HG03095 (cell line): ENCODE results near the gene ADAMTS17.
"Not testable (repeated sequence)": the region's sequence is repeated elsewhere in the genome, so short reads cannot be mapped to it uniquely, and the experiment has no call there.

Experiments used
- ATAC-seq: cut with Tn5 transposase; IDR thresholded peaks from one replicate; pipeline ENCODE4 v1.9.1; 2021; ENCODE audit warnings: moderate library complexity; ENCODE audit not compliant: unreplicated experiment

The ADAMTS17 gene

GRCh38 chr15:100339999-100340398 is 1.8 kb downstream of the ADAMTS17 start:
- no peak for ATAC-seq

DNA sequence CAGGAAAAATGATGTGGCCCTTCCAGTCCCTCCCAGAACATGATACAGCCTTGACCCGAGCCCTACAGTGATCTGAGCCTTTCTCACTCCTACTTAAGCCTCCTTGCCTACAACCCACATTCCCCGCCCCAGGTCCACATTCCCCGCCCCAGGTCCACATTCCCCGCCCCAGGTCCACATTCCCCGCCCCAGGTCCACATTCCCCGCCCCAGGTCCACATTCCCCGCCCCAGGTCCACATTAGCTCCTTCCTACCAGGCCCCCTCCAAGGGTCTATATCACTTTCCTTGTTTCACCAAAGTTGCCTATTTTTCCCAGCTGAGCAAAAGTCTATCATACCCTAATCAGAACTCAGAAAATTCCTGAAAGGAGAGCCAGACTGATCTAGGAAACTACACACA is 2.3 kb downstream of the ADAMTS17 start:
- not testable (repeated sequence) for ATAC-seq

DNA sequence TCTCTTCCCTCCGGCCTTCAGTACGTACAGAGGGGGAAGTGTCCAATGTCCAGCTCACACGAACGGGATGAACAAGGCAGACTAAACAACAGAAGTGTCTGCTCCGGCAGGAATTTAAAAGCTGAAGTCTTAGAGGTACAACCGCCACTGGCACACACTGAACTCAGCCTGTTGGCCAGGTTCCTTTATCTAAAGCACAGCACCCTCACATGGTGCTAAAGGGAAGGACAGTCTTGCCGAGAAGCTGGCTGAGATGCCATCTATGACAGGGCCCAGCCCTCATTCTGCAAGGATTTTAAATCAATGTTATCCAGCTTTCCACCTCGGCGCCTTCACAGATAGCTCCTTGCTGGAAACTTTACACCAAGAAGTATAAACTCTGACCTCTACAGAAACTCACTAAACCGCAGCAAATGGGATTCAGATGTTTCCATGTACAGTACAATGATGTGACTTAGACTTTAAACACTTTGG is 2.8 kb downstream of the ADAMTS17 start:
- ATAC-seq, result no peak

- ATAC-seq, result no peak
These were observed 3.5 kb downstream of the ADAMTS17 start for GRCh38 chr15:100338247-100338646.

DNA sequence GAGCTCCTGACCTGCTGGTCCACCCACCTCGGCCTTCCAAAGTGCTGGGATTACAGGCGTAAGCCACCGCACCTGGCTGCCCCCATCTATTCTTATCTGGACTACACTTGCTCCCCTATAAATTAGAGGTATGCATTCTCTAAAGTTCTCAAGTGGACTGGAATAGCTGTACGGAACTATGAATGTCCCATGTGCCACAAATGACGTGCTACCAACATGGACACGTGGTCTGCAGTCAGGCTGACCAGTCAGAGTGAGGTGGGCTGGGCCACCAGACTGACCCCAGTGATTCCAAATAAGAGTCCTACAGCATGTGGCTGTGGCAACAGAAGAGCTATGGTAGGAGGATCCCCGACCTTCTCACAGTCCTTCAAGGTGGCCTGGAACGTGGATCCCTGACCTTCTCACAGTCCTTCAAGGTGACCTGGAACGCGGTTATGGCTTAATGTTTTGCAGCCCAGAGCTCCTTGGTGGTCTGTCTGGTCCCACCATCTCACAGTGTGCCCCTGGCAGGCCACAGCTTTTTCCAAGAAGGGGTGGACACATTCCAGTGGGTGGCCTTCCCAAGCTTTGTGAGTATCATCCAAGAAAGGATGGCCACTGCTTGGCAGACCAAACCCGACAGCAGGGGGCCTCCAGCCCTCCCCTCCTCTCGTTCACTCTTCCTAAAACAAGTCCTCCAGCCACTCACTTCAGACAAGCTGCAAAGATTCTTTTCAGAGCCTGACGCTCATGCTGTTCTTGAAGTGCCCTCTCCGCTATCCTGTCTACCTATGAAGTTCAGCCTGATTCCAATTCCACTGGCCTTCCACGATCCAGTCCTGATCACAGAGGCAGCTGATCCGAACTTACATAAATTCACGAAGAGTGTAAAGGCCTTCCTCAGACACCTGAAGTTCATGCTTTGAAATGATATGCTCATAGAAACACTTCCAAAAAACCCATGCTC is 4.4 kb downstream of the ADAMTS17 start:
- no peak for ATAC-seq

- no peak for ATAC-seq
These were observed 5.7 kb downstream of the ADAMTS17 start for GRCh38 chr15:100336061-100336460.

GRCh38 chr15:100335335-100335999 is 6.3 kb downstream of the ADAMTS17 start:
- no peak for ATAC-seq

DNA sequence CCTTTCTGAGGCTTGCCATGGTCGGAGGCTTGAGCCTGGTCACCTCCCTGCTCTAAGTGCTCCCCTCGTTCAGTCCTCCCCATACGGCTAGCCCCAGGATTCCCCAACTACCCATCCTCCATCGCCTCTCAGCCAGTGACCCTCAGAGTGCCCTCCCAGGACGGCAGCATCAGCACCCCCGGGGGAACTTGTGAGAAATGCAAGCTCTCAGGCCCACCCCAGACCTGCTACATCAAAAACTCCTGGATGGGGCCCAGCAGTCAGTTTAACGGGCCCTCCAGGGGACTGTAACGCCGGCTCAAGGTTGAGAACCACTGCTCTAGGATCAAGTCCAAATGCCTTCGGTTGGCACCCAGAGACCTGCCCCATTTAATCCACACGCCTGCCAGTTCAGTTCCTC is 6.9 kb downstream of the ADAMTS17 start:
- ATAC-seq, result no peak

DNA sequence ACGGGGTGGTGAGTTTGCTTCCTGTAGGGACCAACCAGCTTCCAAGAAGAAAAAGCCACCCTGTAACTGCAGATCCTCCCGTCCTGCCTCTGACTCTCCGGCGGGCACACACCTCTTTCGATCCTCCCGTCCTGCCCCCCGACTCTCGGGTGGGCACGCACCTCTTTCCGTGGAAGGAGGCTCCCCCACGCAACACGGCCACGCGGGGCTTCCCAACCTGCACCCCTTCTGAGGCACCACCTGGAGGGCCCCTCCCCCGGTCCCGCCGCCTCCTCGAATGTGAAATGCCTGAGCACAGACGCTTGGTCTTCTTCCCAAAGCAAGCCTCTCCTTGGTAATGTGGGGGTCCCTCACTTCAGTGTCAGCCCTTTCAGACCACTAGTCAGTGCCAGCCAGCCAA is 7.3 kb downstream of the ADAMTS17 start:
- ATAC-seq, result no peak

DNA sequence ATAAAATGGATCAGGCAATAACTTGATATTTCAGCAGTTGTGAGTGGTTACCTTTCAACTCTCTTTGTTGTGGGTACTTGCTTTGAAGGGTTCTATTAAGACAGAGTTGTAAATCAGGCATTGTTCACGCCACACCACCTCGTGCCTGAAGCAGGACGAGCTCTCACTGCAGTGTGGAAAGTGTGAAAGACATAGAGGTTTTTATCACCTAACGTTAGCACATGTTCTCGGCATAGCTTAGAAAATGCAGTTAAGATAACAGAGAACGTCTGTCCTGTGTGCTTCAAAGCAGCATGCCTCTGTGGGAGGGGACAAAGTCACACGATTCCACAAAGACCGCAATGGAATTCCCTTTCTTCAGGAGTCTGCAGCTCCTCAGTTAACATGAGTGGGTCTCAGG is 7.8 kb downstream of the ADAMTS17 start:
- ATAC-seq, result no peak

DNA sequence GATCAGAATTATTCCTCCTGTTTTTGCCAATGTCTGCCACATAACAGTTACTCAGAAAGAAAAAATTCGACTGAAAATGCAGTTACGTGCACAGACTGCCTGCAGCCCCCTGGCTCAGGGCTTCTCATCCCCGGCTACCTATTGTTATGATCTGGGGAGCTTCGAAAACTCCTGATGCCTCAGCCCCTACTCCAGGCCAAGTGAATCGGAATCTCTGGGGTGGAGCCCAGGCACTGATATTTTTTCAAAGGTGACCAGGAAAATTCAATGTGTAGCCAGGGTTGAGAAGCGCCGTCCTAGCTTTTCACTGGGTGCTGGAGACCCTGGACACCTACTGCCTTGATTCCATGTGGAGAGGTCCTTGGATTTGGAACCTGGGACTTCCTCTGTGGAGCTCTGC is 8.5 kb downstream of the ADAMTS17 start:
- no peak for ATAC-seq

- no peak for ATAC-seq
These were observed 9.1 kb downstream of the ADAMTS17 start for GRCh38 chr15:100332721-100333120.

GRCh38 chr15:100332231-100332630 is 9.5 kb downstream of the ADAMTS17 start:
- ATAC-seq, result no peak

- ATAC-seq, result no peak
These were observed 11.1 kb downstream of the ADAMTS17 start for GRCh38 chr15:100330629-100331215.

DNA sequence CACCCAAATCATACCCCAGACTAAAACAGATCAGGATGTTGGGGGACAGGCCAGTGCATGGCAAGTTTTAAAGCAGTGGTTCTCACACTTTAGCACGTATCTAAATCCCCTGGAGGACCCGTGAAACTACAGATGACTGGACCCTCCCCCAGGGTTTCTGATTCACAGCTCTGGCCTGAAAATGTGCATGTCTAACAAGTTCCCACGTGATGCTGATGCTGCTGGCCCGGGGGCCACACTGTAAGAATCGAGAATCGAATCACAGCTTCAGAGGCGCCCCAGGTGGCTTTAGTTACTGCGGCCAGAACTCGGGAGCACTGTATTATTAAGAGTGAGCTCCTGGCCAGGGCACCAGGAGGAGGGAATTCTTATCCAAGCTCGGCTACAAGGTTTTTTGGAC is 11.6 kb downstream of the ADAMTS17 start:
- no peak for ATAC-seq

GRCh38 chr15:100328796-100329195 is 13.0 kb downstream of the ADAMTS17 start:
- ATAC-seq, result no peak

- no peak for ATAC-seq
These were observed 22.9 kb downstream of the ADAMTS17 start for GRCh38 chr15:100318880-100319279.

- no peak for ATAC-seq
These were observed 26.9 kb downstream of the ADAMTS17 start for GRCh38 chr15:100314809-100315400.

DNA sequence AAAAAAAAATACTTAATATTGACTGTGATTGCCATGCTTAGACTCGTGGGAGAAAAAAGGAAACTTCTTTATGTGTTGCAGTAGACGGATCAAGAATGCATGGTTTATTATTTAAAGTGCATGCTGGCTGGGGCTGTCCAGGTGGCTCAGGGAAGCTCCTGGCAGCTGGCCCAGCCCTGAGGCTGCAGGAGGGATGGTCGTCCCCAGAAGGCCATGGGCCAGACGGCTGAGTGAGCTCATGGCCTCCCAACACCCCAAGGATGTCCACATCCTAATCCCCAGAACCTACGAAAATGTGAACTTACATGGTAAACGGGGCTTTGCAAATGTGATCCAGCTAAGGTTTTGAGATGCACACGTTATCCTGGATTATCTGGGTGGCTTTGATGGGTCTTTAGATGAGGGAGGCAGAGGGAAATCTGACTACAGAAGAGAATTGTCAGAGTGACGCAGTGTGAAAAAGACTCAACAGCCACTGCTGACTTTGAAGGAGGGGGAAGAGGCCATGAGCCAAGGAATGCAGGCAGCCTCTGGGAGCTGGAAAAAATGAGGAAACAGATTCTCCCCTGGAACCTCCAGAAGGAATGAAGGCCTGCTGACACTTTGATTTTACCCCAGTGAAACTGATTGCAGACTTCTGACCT is 29.8 kb downstream of the ADAMTS17 start:
- no peak for ATAC-seq

- ATAC-seq, result no peak
These were observed 30.6 kb downstream of the ADAMTS17 start for GRCh38 chr15:100311154-100311625.
